Measurements from ENCODE around the gene SLC46A3.
"Not testable (repeated sequence)": the region's sequence is repeated elsewhere in the genome, so short reads cannot be mapped to it uniquely, and the experiment has no call there.

- not testable (repeated sequence) for TF ChIP-seq CTCF, POLR2A (IDR thresholded peaks at IDR 0.05)
Measured at GRCh38 chr13:28683169-28683568, 35.6 kb downstream of the SLC46A3 start.
